ENCODE data around the gene SLC7A10. TPM values are rescaled to one million over a fixed set of nuclear protein-coding genes. Genes with fewer than 3 reads are reported as not detected.
A peak's percentile ranks its signal among the peaks of the same experiment; 100 is the strongest.
"Not testable (repeated sequence)": the region's sequence is repeated elsewhere in the genome, so short reads cannot be mapped to it uniquely, and the experiment has no call there.

Gene SLC7A10
- polyA plus RNA-seq, 3 donors = 0.22 to 0.40 (median 0.33) TPM

GRCh38 chr19:33194532-33194885 lies 31.1 kb downstream of the SLC7A10 start:
- DNase-seq (ENCODE audit: extremely low read depth in 1 of 11, low read depth in 9 of 11, low spot score in 4 of 11) = no peak

GRCh38 chr19:33193865-33194362 lies 31.7 kb downstream of the SLC7A10 start, which contains the start of gene LRP3:
Gene LRP3 (plus strand): TSS chr19:33194330. CDS start chr19:33194786, 456 bp downstream.
- peak in 4 of 11 donors; percentile 46 to 64 (median 56) for DNase-seq (ENCODE audit: extremely low read depth in 1 of 11, low read depth in 9 of 11, low spot score in 4 of 11)

- DNase-seq (ENCODE audit: extremely low read depth in 1 of 11, low read depth in 9 of 11, low spot score in 4 of 11) = no peak
Measured at GRCh38 chr19:33193269-33193864, 32.3 kb downstream of the SLC7A10 start.

GRCh38 chr19:33192010-33192409 lies 33.6 kb downstream of the SLC7A10 start:
- no peak for DNase-seq (ENCODE audit: extremely low read depth in 1 of 11, low read depth in 9 of 11, low spot score in 4 of 11)

GRCh38 chr19:33191501-33191900 lies 34.1 kb downstream of the SLC7A10 start:
- DNase-seq (ENCODE audit: extremely low read depth in 1 of 11, low read depth in 9 of 11, low spot score in 4 of 11) = no peak

GRCh38 chr19:33191092-33191491 lies 34.6 kb downstream of the SLC7A10 start:
- DNase-seq (ENCODE audit: extremely low read depth in 1 of 11, low read depth in 9 of 11, low spot score in 4 of 11) = not testable (repeated sequence)

GRCh38 chr19:33189453-33189852 lies 36.2 kb downstream of the SLC7A10 start:
- DNase-seq (ENCODE audit: extremely low read depth in 1 of 11, low read depth in 9 of 11, low spot score in 4 of 11) = no peak

- DNase-seq (ENCODE audit: extremely low read depth in 1 of 11, low read depth in 9 of 11, low spot score in 4 of 11) = peak in 1 of 11 donors; percentile 34
Measured at GRCh38 chr19:33187183-33187540, 38.5 kb downstream of the SLC7A10 start.

- no peak for DNase-seq (ENCODE audit: extremely low read depth in 1 of 11, low read depth in 9 of 11, low spot score in 4 of 11)
Measured at GRCh38 chr19:33186431-33187182, 39.0 kb downstream of the SLC7A10 start.

- peak in 5 of 11 donors; percentile 47 to 60 (median 58) for DNase-seq (ENCODE audit: extremely low read depth in 1 of 11, low read depth in 9 of 11, low spot score in 4 of 11)
Measured at GRCh38 chr19:33177417-33177979, 48.2 kb downstream of the SLC7A10 start.

- DNase-seq (ENCODE audit: extremely low read depth in 1 of 11, low read depth in 9 of 11, low spot score in 4 of 11) = peak; percentile 93 to 99 (median 96)
Measured at GRCh38 chr19:33176670-33177416, 48.8 kb downstream of the SLC7A10 start.

GRCh38 chr19:33175886-33176669 lies 49.6 kb downstream of the SLC7A10 start:
- no peak for DNase-seq (ENCODE audit: extremely low read depth in 1 of 11, low read depth in 9 of 11, low spot score in 4 of 11)

- no peak for DNase-seq (ENCODE audit: extremely low read depth in 1 of 11, low read depth in 9 of 11, low spot score in 4 of 11)
Measured at GRCh38 chr19:33175156-33175782, 50.4 kb downstream of the SLC7A10 start.

- no peak for DNase-seq (ENCODE audit: extremely low read depth in 1 of 11, low read depth in 9 of 11, low spot score in 4 of 11)
Measured at GRCh38 chr19:33174186-33174585, 51.5 kb downstream of the SLC7A10 start.

- DNase-seq (ENCODE audit: extremely low read depth in 1 of 11, low read depth in 9 of 11, low spot score in 4 of 11) = no peak
Measured at GRCh38 chr19:33171916-33172359, 53.7 kb downstream of the SLC7A10 start.

- peak in 1 of 11 donors; percentile 11 for DNase-seq (ENCODE audit: extremely low read depth in 1 of 11, low read depth in 9 of 11, low spot score in 4 of 11)
Measured at GRCh38 chr19:33171222-33171795, 54.3 kb downstream of the SLC7A10 start.

GRCh38 chr19:33168528-33168927 lies 57.1 kb downstream of the SLC7A10 start:
- no peak for DNase-seq (ENCODE audit: extremely low read depth in 1 of 11, low read depth in 9 of 11, low spot score in 4 of 11)

GRCh38 chr19:33167438-33167837 lies 58.2 kb downstream of the SLC7A10 start:
- DNase-seq (ENCODE audit: extremely low read depth in 1 of 11, low read depth in 9 of 11, low spot score in 4 of 11) = no peak
